Fibroblast of pulmonary artery (primary cell): Measurements from ENCODE around the gene GALNTL6.
"Not testable (repeated sequence)": the region's sequence is repeated elsewhere in the genome, so short reads cannot be mapped to it uniquely, and the experiment has no call there.

Experiments used
- DNase-seq: peaks from one replicate; pipeline ENCODE4 v3.0.0-alpha.2; 2010; ENCODE audit warnings: low read depth
- H3K4me3 ChIP-seq: replicated peaks from 2 replicates; pipeline ENCODE4 v1.5.1; 2011; ENCODE audit warnings: low read depth, mild to moderate bottlenecking, control low read depth, low read length, moderate library complexity
- TF ChIP-seq, protein P1 (sequence below): IDR thresholded peaks from 2 replicates; pipeline ENCODE4 v1.5.1; 2011; ENCODE audit warnings: mild to moderate bottlenecking, control low read depth, low read length, inconsistent platforms; ENCODE audit errors: missing control alignments

Gene GALNTL6

DNA sequence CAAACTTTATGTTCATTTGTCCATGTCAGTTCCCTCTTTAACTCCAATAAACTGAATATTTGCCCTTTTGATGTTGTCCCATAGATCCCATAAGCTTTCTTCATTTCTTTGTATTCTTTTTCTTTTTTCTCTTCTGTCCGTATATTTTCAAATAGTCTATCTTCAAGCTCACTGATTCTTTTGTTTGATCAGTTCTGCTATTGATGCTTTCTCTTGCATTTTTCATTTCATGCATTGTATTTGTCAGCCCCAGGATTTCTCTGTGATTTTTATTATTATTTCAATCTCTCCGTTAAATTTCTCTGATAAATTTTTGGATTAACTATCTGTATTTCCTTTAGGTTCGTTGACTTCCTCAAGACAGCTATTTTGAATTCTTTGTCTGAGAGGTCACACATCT lies 1082.5 kb downstream of the GALNTL6 start:
- H3K4me3 ChIP-seq, result no peak overlapping the region
- TF ChIP-seq, protein P1, sequence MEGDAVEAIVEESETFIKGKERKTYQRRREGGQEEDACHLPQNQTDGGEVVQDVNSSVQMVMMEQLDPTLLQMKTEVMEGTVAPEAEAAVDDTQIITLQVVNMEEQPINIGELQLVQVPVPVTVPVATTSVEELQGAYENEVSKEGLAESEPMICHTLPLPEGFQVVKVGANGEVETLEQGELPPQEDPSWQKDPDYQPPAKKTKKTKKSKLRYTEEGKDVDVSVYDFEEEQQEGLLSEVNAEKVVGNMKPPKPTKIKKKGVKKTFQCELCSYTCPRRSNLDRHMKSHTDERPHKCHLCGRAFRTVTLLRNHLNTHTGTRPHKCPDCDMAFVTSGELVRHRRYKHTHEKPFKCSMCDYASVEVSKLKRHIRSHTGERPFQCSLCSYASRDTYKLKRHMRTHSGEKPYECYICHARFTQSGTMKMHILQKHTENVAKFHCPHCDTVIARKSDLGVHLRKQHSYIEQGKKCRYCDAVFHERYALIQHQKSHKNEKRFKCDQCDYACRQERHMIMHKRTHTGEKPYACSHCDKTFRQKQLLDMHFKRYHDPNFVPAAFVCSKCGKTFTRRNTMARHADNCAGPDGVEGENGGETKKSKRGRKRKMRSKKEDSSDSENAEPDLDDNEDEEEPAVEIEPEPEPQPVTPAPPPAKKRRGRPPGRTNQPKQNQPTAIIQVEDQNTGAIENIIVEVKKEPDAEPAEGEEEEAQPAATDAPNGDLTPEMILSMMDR, result no peak
- no peak for DNase-seq

DNA sequence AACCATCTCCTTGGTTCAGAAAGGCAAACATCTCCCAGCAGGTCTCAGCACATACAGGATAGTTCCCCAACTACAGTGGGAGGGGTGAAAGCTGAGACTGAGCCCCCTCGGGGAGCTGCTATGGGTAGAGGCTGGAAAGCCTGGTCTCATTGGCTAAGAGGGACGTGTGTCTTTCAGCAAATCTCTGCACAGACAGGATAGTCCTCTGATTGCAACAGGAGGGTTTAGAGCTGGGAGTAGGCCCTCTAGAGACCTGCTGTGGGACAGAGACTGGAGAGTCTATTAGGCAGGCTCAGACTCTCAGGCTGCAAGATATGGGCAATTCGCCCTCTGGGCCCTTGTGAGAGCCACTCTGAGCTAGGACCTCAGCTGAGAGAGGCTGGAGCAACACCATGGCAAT lies 1083.8 kb downstream of the GALNTL6 start:
- no peak overlapping the region for H3K4me3 ChIP-seq
- TF ChIP-seq, protein P1, result no peak
- no peak for DNase-seq

DNA sequence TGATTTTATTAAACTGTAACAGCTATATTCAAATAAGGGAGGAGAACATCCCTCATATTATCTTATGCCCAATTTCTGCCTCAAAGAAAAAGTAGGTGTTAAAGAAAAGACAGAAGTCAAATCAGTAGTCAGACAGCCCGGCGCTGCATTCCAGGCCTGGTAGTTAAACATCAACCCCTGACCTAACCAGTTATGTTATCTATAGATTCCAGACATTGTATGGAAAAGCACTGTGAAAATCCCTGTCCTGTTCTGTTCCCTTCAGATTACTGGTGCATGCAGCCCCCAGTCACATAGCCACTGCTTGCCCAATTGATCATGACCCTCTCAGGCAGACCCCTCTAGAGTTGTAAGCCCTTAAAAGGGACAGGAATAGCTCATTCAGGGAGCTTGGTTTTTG lies 1085.5 kb downstream of the GALNTL6 start:
- TF ChIP-seq, protein P1, result no peak
- no peak overlapping the region for H3K4me3 ChIP-seq
- no peak for DNase-seq

DNA sequence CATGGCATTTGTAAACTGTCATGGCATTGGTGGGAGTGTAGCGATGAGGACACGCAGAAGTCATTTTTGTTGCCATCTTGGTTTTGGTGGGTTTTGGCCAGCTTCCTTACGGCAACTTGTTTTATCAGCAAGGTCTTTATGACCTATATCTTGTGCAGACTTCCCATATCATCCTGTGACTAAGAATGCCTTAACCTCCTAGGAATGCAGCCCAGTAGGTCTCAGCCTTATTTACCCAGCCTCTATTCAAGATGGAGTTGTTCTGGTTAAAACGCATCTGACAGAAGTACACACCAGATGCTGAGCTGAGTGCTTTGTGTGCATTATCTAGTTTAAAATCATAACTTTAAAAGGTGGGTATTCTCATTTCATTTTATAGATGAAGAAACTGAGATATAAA lies 1086.7 kb downstream of the GALNTL6 start:
- no peak for DNase-seq
- no peak overlapping the region for H3K4me3 ChIP-seq
- TF ChIP-seq, protein P1, result no peak

DNA sequence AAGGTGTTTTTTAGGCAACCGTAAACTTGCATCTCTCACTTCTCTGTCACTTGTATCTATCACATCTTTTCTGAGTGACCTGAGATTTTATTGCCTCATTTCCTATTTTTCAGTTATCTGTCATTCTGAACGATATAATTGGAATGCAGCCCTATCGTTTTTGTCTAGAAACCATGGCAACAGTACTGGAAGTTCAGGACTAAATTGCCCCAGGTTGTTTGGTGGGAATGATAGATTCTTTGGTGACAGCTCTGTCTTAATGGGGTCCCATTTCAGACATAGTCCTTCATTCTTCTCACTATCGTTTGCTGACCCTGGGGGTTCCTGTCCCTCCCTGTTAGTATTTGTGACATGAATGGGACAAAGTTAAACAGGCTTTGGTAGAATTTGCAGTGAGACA lies 1087.7 kb downstream of the GALNTL6 start:
- no peak for DNase-seq
- no peak overlapping the region for H3K4me3 ChIP-seq
- TF ChIP-seq, protein P1, result no peak

DNA sequence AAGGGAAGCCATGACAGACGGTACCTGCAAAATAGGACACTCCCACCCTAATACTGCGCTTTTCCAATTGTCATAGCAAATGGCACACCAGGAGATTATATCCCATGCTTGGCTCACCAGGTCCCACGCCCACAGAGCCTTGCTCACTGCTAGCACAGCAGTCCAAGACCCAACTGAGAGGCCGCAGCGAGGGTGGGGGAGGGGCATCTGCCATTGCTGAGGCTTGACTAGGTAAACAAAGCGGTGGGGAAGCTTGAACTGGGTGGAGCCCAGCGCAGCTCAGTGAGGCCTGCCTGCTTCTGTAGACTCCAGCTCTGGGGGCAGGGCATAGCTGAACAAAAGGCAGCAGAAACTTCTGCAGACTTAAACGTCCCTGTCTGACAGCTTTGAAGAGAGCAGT lies 1099.3 kb downstream of the GALNTL6 start:
- not testable (repeated sequence) for DNase-seq, H3K4me3 ChIP-seq

DNA sequence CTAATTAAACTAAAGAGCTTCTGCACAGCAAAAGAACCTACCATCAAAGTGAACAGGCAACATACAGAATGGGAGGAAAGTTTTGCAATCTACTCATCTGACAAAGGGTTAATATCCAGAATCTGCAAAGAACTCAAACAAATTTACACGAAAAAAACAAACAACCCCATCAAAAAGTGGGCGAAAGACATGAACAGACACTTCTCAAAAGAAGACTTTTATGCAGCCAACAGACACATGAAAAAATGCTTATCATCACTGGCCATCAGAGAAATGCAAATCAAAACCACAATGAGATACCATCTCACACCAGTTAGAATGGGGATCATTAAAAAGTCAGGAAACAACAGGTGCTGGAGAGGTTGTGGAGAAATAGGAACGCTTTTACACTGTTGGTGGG lies 1104.2 kb downstream of the GALNTL6 start:
- not testable (repeated sequence) for DNase-seq, H3K4me3 ChIP-seq

DNA sequence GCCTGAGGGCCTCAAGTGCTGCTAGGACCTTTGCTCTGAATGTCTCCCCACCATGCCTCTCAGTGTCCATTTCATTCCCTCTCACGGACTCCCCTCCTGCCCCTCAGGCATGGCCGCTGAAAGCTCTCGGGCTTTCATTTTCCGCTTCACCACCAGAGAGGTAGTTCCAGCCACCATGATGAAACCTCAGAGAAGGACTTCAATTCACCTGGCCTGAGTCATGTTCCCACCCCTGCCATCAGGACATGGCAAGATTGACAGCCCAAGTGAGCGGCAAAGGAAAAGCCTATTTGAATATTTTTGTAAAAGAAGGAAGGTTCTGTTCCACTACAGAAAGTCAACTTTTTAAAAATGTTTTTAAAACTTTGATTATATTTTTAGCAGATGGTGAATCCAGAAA lies 1106.1 kb downstream of the GALNTL6 start:
- no peak overlapping the region for H3K4me3 ChIP-seq
- DNase-seq, result no peak
- TF ChIP-seq, protein P1, result no peak
